ENCODE measurements around the gene EYA2.
"Not testable (repeated sequence)": the region's sequence is repeated elsewhere in the genome, so short reads cannot be mapped to it uniquely, and the experiment has no call there.

EYA2 gene

DNA sequence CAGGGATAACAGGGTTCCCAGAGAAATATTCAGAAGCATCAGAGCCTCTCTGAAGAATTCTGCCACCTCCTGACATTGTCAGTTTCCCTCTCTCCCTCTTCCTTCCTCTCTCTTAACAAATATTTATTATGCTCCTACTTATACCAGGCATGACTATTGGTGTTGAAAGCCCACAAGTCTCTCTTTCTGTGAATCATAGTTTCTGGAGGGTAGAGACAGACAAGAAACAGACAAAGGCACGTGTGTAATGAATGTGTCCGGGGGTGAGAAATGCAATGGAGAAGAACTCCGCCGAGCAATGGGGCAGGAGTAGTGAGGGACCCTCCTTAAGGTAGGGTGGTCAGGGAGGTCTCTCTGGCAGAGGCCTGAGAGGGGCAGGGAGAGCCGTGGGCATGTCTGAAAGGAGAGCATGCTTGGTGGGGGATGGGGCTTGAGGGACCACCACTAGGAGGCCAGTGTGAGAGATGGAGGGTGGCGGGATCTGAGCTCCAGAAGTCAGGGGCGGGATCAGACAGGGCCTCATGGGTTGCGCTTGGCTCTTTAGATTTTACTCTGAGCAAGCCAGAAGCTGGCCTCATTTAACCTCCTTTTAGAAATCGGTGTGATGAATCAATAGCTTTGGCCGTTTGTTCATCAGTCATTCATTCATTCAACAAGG, 57.3 kb downstream of the EYA2 start:
- Histone ChIP-seq H3K36me3 (ENCODE audit: insufficient read depth, low read length) (no peaks in the 10 kb centered on the region), H3K9me3 (ENCODE audit: low read depth, low read length) (no peaks in the 10 kb centered on the region), H3K9ac (ENCODE audit: insufficient read length) (no peak overlapping the region), H3K27ac (no peak overlapping the region), H3K4me3 (no peak overlapping the region)
- no peak for DNase-seq (ENCODE audit: low read depth, low spot score)
- TF ChIP-seq FOXP2 (optimal IDR thresholded peaks at IDR 0.05; ENCODE audit: control extremely low read depth, extremely low read length, insufficient read depth) = no peak
- no peak for TF ChIP-seq EZH2 (IDR thresholded peaks at IDR 0.05)
- TF ChIP-seq POLR2AphosphoS5 (IDR thresholded peaks at IDR 0.05; ENCODE audit: borderline replicate concordance, low read depth, low read length) = no peak

DNA sequence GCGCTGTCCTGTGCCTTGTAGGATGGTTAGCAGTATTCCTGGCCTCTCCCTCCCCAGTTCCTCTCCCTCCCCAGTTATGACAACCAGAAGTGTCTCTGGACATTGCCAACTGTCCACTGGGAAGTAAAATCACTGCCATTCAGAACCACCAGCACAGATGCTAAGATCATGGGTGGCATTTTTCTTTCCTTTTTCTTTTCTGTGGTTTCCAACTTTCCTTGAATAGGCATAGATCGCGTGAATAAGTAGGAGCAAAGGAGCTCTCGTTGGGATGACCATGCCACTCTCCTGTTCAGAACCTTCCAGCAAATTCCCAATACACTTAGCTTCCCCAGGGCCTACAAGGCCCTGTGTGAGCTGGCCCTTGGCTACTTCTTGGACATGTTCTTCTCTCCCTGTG, 59.0 kb downstream of the EYA2 start:
- no peaks in the 10 kb centered on the region for H3K36me3 ChIP-seq (ENCODE audit: insufficient read depth, low read length)
- no peaks in the 10 kb centered on the region for H3K9me3 ChIP-seq (ENCODE audit: low read depth, low read length)
- TF ChIP-seq FOXP2 (optimal IDR thresholded peaks at IDR 0.05; ENCODE audit: control extremely low read depth, extremely low read length, insufficient read depth) (no peak), EZH2 (IDR thresholded peaks at IDR 0.05) (no peak), POLR2AphosphoS5 (IDR thresholded peaks at IDR 0.05; ENCODE audit: borderline replicate concordance, low read depth, low read length) (no peak)
- no peak overlapping the region for H3K9ac ChIP-seq (ENCODE audit: insufficient read length)
- H3K4me3 ChIP-seq = no peak overlapping the region
- no peak overlapping the region for H3K27ac ChIP-seq
- DNase-seq (ENCODE audit: low read depth, low spot score) = no peak

DNA sequence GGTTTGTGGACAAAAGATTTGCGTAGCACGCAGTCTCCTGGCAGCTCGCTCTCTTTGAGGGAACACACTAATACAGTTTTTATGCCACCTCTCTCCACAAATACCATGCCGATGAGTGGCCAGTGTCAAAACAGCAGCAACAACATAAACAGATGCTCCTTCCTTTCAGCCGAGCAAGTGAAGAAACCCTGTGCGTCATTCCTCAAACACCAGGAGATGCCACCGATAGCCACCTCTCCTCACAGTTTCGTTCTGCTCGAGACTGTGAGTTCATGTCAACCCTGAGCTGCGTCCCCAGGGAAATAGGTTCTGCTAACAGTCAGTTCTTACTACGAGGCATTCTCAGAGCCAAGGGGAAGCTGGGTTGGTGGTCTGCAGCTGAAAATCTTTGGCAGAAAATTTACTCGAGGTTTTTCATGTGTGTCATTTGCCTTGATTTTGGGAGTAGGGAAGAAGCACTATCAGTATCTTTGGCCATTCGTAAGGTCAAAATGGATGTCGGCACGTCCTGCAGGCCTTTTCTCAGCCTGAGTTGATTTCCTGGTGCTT, 59.9 kb downstream of the EYA2 start:
- no peak for TF ChIP-seq EZH2 (IDR thresholded peaks at IDR 0.05)
- no peak for TF ChIP-seq POLR2AphosphoS5 (IDR thresholded peaks at IDR 0.05; ENCODE audit: borderline replicate concordance, low read depth, low read length)
- no peak for TF ChIP-seq FOXP2 (optimal IDR thresholded peaks at IDR 0.05; ENCODE audit: control extremely low read depth, extremely low read length, insufficient read depth)
- no peak overlapping the region for H3K4me3 ChIP-seq

DNA sequence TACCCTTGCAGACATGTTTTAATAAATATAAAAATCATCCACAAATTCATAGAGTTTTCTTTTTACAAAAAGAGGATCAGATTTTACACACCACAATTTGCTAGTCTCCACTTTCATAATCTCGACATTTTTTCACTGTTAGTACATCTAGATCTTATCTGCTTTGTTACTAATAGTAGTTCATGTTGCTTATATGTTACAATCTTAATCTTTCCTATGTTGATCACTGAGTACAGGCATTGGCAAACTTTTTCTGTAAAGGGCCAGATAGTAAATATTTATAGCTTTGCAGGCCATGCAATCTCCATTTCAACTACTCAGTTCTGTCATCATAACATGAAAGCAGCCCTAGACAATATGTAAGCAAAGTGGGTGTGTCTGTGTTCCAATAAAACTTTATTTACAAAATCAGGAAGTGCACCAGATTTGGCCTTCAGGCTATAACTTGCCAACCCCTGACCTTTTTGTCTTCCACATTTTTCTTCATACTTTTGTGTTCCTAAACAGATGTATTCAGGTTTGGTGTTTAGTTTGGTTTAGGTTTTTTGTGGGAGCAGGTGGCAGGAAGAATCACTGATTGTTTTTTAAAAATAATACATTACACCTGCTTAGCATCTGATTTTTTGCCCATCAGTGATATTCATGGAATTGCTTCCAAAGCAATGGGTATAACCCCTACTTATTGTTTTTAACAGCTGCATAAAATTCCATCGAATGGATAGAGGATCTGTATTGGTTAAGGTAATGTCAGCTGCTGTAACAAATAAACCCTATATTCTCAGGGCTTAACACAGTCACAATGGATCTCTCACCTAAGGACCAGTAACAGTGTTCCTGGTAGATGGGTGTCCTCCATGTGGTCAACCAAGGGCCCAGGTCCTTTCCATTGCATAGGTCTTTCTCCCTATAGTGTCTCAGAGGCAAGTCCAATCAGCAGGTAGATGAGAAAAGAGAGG, 61.2 kb downstream of the EYA2 start:
- Histone ChIP-seq H3K36me3 (ENCODE audit: insufficient read depth, low read length) (no peaks in the 10 kb centered on the region), H3K9me3 (ENCODE audit: low read depth, low read length) (no peaks in the 10 kb centered on the region), H3K27ac (no peak overlapping the region), H3K4me3 (no peak overlapping the region), H3K9ac (ENCODE audit: insufficient read length) (no peak overlapping the region)
- TF ChIP-seq EZH2 (IDR thresholded peaks at IDR 0.05) (no peak), POLR2AphosphoS5 (IDR thresholded peaks at IDR 0.05; ENCODE audit: borderline replicate concordance, low read depth, low read length) (no peak), FOXP2 (optimal IDR thresholded peaks at IDR 0.05; ENCODE audit: control extremely low read depth, extremely low read length, insufficient read depth) (no peak)
- DNase-seq (ENCODE audit: low read depth, low spot score) = no peak

More for the DNA sequence above, 59.9 kb downstream of the EYA2 start:
- no peak overlapping the region for H3K27ac ChIP-seq
- no peak overlapping the region for H3K9ac ChIP-seq (ENCODE audit: insufficient read length)
- H3K9me3 ChIP-seq (ENCODE audit: low read depth, low read length) = no peaks in the 10 kb centered on the region
- no peak for DNase-seq (ENCODE audit: low read depth, low spot score)
- no peaks in the 10 kb centered on the region for H3K36me3 ChIP-seq (ENCODE audit: insufficient read depth, low read length)

DNA sequence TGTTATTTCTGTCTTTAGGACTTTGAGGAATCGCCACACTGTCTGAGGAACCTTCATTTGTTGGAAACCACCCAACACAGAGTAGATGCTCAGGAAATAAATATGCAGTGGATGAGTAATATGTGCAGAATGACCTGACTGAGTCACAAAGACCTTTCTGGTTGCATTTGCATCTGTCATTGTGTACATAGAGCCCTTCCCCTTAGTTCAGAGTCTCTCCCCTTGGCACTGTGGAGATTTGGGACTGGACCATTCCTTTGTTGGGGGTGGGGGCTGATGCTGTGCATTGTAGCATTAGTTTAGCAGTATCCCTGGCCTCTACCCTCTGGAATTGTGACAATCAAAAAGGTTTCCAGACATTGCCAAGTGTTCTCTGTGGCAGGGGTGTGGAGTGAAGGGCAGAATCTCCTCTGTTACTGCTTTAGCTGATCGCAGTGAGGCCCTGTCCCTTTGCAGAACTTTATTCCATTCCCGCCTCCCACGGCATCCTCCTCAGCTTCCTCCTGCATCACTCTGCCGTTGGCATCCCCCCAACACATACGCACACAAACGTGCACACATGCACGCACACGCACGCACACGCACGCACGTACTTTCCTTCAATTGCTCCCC, 64.5 kb downstream of the EYA2 start:
- no peak overlapping the region for H3K9ac ChIP-seq (ENCODE audit: insufficient read length)
- no peaks in the 10 kb centered on the region for H3K36me3 ChIP-seq (ENCODE audit: insufficient read depth, low read length)
- H3K27ac ChIP-seq = no peak overlapping the region
- no peak overlapping the region for H3K4me3 ChIP-seq
- TF ChIP-seq FOXP2 (optimal IDR thresholded peaks at IDR 0.05; ENCODE audit: control extremely low read depth, extremely low read length, insufficient read depth) (no peak), EZH2 (IDR thresholded peaks at IDR 0.05) (no peak), POLR2AphosphoS5 (IDR thresholded peaks at IDR 0.05; ENCODE audit: borderline replicate concordance, low read depth, low read length) (no peak)
- no peaks in the 10 kb centered on the region for H3K9me3 ChIP-seq (ENCODE audit: low read depth, low read length)
- no peak for DNase-seq (ENCODE audit: low read depth, low spot score)

DNA sequence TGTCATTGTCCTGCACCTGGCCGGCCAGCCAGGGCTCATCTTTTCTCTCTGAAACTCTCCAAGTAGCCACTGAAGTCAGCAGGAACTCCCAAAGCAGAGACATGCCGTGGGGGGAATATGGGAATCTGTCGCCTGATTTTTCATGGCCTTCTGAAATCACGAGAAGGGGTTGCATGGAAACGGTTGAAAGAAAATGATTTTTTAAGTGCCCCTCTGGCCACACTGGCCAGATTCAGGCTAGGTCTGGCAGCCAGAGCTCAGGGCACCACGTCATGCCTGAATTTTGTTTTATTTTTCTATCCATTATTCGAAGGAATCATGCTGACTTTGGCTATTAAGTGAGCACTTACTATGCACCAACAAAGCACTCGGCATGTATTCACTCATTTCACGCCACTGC, 65.2 kb downstream of the EYA2 start:
- TF ChIP-seq POLR2AphosphoS5 (IDR thresholded peaks at IDR 0.05; ENCODE audit: borderline replicate concordance, low read depth, low read length) = no peak
- TF ChIP-seq FOXP2 (optimal IDR thresholded peaks at IDR 0.05; ENCODE audit: control extremely low read depth, extremely low read length, insufficient read depth) = no peak
- no peak for TF ChIP-seq EZH2 (IDR thresholded peaks at IDR 0.05)
- Histone ChIP-seq H3K9me3 (ENCODE audit: low read depth, low read length) (no peaks in the 10 kb centered on the region), H3K9ac (ENCODE audit: insufficient read length) (no peak overlapping the region), H3K27ac (no peak overlapping the region), H3K4me3 (no peak overlapping the region), H3K36me3 (ENCODE audit: insufficient read depth, low read length) (no peaks in the 10 kb centered on the region)
- DNase-seq (ENCODE audit: low read depth, low spot score) = no peak

DNA sequence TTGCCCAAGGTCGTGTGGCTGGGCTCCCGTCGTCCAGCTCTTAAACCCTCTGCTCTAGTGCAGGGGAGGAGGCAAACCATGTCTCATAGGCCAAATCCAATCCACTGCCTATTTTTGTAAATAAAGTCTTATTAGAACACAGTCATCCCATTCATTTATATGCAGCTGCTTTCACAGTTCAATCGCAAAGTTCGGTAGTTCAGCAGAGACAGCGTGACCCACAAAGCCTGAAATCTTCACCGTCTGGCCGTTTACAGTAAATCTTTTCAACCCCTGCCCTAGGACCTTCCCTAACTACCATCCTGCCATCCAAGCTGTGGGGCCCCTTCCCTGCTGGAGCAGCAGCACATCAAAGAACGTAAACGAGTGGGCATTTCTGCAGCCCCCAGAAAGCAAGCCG, 65.9 kb downstream of the EYA2 start:
- TF ChIP-seq FOXP2 (optimal IDR thresholded peaks at IDR 0.05; ENCODE audit: control extremely low read depth, extremely low read length, insufficient read depth) (no peak), EZH2 (IDR thresholded peaks at IDR 0.05) (no peak)
- no peak overlapping the region for H3K4me3 ChIP-seq
- no peak overlapping the region for H3K27ac ChIP-seq
- no peak for DNase-seq (ENCODE audit: low read depth, low spot score)
- H3K9me3 ChIP-seq (ENCODE audit: low read depth, low read length) = no peaks in the 10 kb centered on the region
- no peak overlapping the region for H3K9ac ChIP-seq (ENCODE audit: insufficient read length)
- H3K36me3 ChIP-seq (ENCODE audit: insufficient read depth, low read length) = no peaks in the 10 kb centered on the region

DNA sequence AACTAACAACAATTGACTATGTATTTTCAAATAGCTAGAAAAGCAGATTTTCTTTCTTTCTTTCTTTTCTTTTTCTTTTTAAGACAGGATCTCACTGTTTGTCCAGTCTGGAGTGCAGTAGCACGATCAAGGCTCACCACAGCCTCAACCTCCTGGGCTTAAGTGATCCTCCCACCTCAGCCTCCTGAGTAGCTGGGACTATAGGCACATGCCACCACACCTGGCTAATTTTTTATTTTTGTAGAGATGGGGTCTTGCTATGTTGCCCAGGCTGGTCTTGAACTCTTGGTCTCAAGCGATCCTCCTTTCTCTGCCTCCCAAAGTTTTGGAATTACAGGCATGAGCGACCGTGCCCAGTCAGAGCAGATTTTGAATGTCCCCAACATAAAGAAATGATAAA, 67.3 kb downstream of the EYA2 start:
- DNase-seq (ENCODE audit: low read depth, low spot score); H3K27ac ChIP-seq; H3K4me3 ChIP-seq: not testable (repeated sequence)

More for the DNA sequence above, 67.3 kb downstream of the EYA2 start:
- not testable (repeated sequence) for H3K9ac ChIP-seq (ENCODE audit: insufficient read length); H3K9me3 ChIP-seq (ENCODE audit: low read depth, low read length); H3K36me3 ChIP-seq (ENCODE audit: insufficient read depth, low read length)

All from SK-N-MC (cell line).